HS-5 (cell line): Measurements from ENCODE around the gene FFAR3.

ENCODE experiments used
- DNase-seq: peaks from one replicate; pipeline ENCODE4 v3.0.0-alpha.2; 2012; ENCODE audit warnings: low read depth

The FFAR3 gene

GRCh38 chr19:35357867-35358573 lies at the start of gene FFAR3:
Gene FFAR3, plus strand, starts transcription at chr19:35358460. Its CDS starts 431 bp downstream, at chr19:35358891.
- DNase-seq = no peak

DNA sequence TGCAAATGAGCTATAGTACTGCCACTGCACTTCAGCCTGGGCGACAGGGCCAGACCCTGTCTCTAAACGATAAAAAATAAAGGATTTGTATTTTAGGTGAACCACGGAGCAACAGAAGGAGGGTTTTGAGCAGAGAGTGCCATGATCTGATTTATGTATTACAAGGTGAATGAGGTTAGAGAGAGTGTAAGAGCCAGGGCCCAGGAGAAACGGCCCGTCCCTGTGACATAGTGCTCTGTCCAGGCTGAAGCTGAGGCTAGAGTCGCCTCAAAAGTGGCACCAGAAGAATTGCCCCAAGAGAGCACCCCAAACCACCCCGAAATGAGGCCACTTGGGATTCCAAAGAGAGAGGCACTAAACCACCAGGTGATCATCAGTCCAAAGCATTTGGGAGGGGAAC lies 49.4 kb upstream of the FFAR3 start:
- DNase-seq = no peak

- DNase-seq = no peak
Observed at GRCh38 chr19:35309481-35310279, 48.6 kb upstream of the FFAR3 start.

- no peak for DNase-seq
Observed at GRCh38 chr19:35310331-35310730, 47.9 kb upstream of the FFAR3 start.

DNA sequence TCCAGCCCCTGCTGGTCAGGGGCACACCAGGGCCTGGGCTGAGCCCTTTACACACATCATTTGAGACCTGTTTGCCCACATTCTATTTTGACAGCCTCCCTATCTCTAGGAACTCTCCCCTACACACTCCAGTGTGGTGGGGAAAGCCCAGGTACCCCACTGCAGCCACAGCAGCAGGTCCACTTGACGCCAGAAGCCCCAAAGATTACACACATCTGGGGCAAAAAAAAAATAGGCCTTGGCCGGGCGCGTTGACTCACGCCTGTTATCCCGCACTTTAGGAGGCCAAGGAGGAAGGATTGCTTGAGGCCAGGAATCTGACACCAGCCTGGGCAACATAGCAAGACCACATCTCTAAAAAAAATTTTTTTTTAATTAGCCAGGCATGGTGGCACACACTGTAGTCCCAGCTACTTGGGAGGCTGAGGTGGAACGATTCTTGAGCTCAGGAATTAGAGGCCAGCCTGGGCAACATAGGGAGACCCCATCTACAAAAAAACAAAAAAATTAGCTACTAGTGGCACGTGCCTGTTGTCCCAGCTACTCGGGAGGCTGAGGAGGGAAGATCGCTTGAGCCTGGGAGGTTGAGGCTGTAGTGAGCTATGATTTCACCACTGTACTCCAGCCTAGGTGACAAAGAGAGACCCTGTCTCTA lies 47.3 kb upstream of the FFAR3 start:
- no peak for DNase-seq

- DNase-seq = no peak
Observed at GRCh38 chr19:35311901-35312665, 46.2 kb upstream of the FFAR3 start.

DNA sequence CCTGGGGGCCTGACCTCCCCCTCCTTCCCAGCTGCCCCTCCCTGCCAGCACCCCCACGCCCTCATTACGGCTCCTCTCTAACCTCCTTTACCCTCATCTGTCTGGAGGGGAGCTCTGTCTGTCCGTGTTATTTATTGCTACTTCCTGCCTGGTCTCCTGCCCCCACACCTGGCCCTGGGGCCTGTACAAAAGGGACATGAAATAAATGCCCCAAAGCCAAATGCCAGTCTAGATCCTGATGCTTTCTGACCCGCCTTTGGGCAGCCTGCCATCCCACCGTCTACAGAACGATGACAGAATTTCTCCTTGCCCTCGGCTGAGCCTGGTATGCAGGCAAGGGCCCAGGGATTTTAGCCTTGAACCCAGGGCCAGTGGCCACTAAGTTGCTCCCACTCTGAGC lies 44.7 kb upstream of the FFAR3 start:
- DNase-seq = no peak

GRCh38 chr19:35314031-35314430 lies 44.2 kb upstream of the FFAR3 start:
- no peak for DNase-seq

DNA sequence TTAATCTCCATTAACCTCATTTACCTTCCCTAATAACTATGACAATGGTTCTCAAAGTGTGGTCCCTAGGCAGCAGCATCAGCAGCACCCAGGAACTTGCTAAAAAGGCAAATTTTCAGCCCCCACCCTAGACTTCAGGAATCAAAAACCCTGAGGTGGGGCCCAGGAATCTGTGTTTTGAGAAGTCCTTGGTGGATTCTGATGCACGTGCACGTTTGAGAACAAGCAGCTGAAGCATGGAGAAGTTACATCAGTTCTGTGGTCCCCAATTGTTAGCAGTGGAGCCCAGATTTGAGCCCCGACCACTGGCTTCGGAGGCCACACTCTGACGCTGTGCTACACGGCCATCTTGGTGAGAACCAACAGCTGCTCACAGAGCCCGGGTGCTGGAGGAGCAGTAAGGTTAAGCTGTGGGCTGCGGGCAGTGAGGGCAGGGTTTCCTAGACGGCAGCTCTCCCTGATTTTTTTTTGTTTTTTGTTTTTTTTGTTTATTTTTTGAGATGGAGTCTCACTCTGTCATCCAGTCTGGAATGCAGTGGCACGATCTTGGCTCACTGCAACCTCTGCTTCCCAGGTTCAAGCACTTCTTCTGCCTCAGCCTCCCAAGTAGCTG lies 43.3 kb upstream of the FFAR3 start:
- no peak for DNase-seq

DNA sequence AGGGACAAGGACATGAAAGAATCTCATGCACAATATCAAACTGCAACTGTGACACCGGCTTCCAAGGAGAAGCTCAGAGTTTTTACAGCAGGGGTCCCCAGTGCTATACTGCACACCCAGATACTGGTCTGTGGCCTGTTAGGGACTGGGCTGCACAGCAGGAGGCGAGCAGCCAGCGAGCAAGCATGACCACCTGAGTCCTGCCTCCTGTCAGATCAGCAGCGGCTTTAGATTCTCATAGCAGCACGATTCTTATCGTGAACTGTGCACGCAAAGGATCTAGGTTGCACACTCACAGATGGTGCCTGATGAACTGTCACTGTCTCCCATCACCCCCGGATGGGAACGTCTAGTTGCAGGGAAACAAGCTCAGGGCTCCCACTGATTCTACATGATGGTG lies 42.4 kb upstream of the FFAR3 start:
- DNase-seq = no peak

- no peak for DNase-seq
Observed at GRCh38 chr19:35316560-35316959, 41.7 kb upstream of the FFAR3 start.

- no peak for DNase-seq
Observed at GRCh38 chr19:35317464-35318043, 40.7 kb upstream of the FFAR3 start.

GRCh38 chr19:35318679-35319448 lies 39.4 kb upstream of the FFAR3 start:
- peak; percentile 95 for DNase-seq

DNA sequence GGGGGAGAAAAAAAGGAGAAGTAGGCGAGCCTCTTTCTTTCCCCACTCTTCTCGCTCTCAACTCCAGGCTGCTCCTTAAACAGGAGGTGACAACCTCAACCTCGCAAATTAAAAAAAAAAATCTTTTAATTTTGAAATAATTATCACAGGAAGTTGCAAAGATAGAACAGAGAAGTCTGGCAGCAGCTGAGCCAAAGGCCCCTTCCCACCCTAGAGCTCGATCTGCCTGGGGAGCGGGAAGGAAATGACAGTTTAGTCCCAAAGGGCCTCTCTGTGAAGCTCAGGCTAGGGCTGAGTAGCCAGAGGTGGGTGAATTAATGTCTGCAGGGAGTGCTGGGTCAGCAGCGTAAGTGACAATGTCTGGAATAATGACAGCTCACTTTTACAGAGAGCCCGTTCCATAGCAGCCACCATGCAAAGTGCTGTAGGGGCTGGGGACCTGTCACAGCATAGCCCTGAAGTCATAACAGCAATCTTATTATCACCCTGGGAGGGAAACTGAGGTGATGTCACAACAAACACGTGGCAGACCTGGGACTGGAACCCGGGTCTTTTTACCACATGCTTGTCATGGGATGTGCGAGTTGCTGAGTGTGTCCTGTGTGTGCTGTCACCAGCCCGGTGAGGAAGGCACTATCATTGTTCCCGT lies 38.1 kb upstream of the FFAR3 start:
- no peak for DNase-seq

- no peak for DNase-seq
Observed at GRCh38 chr19:35321291-35321690, 37.0 kb upstream of the FFAR3 start.

DNA sequence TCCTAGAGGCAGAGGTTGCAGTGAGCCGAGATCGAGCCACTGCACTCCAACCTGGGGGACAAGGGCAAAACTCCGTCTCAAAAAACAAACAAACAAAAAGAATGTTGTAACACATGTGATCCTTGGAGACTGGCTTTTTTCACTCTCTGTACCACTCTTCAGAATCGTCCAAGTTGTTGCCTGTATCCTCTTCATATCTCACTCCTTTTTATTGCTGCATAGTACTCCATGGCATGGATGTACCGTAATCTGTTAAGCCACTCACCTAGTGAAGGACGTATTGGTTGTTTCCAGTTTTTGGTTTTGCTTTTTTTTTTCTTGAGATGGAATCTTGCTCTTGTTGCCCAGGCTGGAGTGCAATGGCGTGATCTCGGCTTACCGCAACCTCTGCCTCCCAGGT lies 36.2 kb upstream of the FFAR3 start:
- no peak for DNase-seq

- no peak for DNase-seq
Observed at GRCh38 chr19:35327642-35328041, 30.6 kb upstream of the FFAR3 start.

DNA sequence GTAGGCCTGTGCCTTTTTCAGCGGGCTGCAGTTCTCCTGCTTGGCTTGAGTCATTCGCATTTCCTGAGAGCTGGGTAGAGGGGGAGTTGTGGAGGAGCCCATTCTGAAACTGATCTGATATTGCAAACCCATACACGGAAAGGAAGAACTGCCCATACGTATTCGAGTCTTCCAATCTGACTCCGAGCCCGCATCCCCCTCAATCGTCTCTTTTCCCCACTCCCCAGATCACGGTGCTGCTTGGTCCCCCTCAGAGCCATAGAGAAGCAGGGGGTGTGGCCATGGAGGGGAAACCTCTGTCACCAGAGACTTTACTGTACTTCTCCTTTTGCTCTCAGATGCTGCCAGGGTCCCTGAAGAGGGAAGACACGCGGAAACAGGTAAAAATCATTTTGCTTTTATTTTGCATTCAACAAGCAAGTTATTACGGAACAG lies 29.4 kb upstream of the FFAR3 start, which contains the start of gene CD22:
Gene CD22 (plus strand): TSS at position 337 of the 435 bp plus-strand sequence. CDS start 2,854 bp downstream, outside the sequence.
- no peak for DNase-seq

DNA sequence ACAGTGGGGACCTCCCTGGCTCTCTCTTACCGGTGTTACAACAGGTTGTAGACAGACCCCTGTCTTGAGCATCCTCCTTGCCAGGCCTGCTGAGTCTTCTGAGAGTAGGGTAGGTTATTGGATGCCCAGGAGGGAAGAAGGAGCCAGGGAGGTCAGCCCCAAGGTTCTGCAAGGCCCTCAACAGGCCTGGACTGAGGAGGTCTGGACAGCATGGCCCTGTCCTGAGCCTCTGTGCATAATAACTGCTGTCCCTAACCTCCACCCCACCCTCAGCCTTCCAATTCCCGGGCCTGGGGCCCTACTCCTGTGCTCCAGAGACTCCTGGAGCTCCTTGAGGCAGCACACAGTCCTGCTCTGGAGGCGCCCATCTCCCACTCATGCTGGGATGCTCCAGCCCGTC lies 28.9 kb upstream of the FFAR3 start:
- DNase-seq = no peak

GRCh38 chr19:35330475-35330874 lies 27.8 kb upstream of the FFAR3 start:
- DNase-seq = no peak
